ENCODE results near the gene RIGI. TPM values are rescaled to one million over a fixed set of nuclear protein-coding genes. Genes with fewer than 3 reads are reported as not detected.

The RIGI gene
- total and polyA plus RNA-seq, 12 donors, result 1.5 to 15.2 (median 4.6) TPM

GRCh38 chr9:32503008-32503407, 23.0 kb downstream of the RIGI start:
- Histone ChIP-seq H3K27ac (no peak overlapping the region), H3K4me1 (peaks cover 0 to 11% (median 0%) of the 10 kb centered on the region in 9 donors)
- intact Hi-C loops (cut with DNase I), result no loop called here

GRCh38 chr9:32502464-32502863, 23.5 kb downstream of the RIGI start:
- H3K4me1 ChIP-seq, result peaks cover 0 to 11% (median 0%) of the 10 kb centered on the region in 9 donors
- TF ChIP-seq CTCF (IDR thresholded peaks at IDR 0.05), result no peak
- H3K27me3 ChIP-seq, result no peaks in the 10 kb centered on the region
- H3K4me3 ChIP-seq, result no peak overlapping the region
- DNase-seq, result no peak
- H3K27ac ChIP-seq, result no peak overlapping the region
- WGBS, 2 donors, result 49 to 60% methylated on average over 4 of the region's 4 CpGs
- peaks cover 0 to 48% (median 8%) of the 10 kb centered on the region in 9 donors for H3K36me3 ChIP-seq
- ATAC-seq, result peak in 1 of 8 donors; percentile 73
- peaks cover 0 to 3% (median 0%) of the 10 kb centered on the region in 11 donors for H3K9me3 ChIP-seq
- intact Hi-C loops (cut with DNase I), result no loop called here

More at GRCh38 chr9:32503008-32503407, 23.0 kb downstream of the RIGI start:
- Histone ChIP-seq H3K27me3 (no peaks in the 10 kb centered on the region), H3K36me3 (peaks cover 0 to 46% (median 5%) of the 10 kb centered on the region in 9 donors), H3K9me3 (peaks cover 0 to 3% (median 0%) of the 10 kb centered on the region in 11 donors), H3K4me3 (no peak overlapping the region)
- DNase-seq, result no peak
- TF ChIP-seq CTCF (IDR thresholded peaks at IDR 0.05), result no peak
- no peak for ATAC-seq
- 73 to 85% methylated on average over 3 of the region's 3 CpGs for WGBS, 2 donors

- no peak for ATAC-seq
- 85 to 87% methylated on average over 1 of the region's 1 CpG for WGBS, 2 donors
- no peak overlapping the region for H3K27ac ChIP-seq
- peaks cover 0 to 8% (median 0%) of the 10 kb centered on the region in 9 donors for H3K4me1 ChIP-seq
- H3K9me3 ChIP-seq, result peaks cover 0 to 3% (median 0%) of the 10 kb centered on the region in 11 donors
- DNase-seq, result no peak
- H3K4me3 ChIP-seq, result no peak overlapping the region
- intact Hi-C loops (cut with DNase I), result no loop called here
- peaks cover 0 to 52% (median 9%) of the 10 kb centered on the region in 9 donors for H3K36me3 ChIP-seq
- TF ChIP-seq CTCF (IDR thresholded peaks at IDR 0.05), result no peak
- no peaks in the 10 kb centered on the region for H3K27me3 ChIP-seq
These were observed 24.1 kb downstream of the RIGI start for GRCh38 chr9:32501868-32502267.

GRCh38 chr9:32500768-32501167, 25.2 kb downstream of the RIGI start:
- no peak for TF ChIP-seq CTCF (IDR thresholded peaks at IDR 0.05)
- no peak overlapping the region for H3K4me3 ChIP-seq
- no peaks in the 10 kb centered on the region for H3K27me3 ChIP-seq
- no peak for ATAC-seq
- 63 to 91% methylated on average over 2 of the region's 2 CpGs for WGBS, 2 donors
- no peak for DNase-seq
- H3K27ac ChIP-seq, result no peak overlapping the region
- H3K9me3 ChIP-seq, result peaks cover 0 to 3% (median 0%) of the 10 kb centered on the region in 11 donors
- H3K36me3 ChIP-seq, result peaks cover 0 to 63% (median 16%) of the 10 kb centered on the region in 9 donors
- intact Hi-C loops (cut with DNase I), result no loop called here
- no peaks in the 10 kb centered on the region for H3K4me1 ChIP-seq

Measured in heart right ventricle (tissue), 16 donors.